ENCODE data around the gene DAPK1. TPM values are rescaled to one million over a fixed set of nuclear protein-coding genes. Genes with fewer than 3 reads are reported as not detected.

The DAPK1 gene
- total RNA-seq, 2 donors from 2014 or later, result 28.9 to 37.8 TPM

DNA sequence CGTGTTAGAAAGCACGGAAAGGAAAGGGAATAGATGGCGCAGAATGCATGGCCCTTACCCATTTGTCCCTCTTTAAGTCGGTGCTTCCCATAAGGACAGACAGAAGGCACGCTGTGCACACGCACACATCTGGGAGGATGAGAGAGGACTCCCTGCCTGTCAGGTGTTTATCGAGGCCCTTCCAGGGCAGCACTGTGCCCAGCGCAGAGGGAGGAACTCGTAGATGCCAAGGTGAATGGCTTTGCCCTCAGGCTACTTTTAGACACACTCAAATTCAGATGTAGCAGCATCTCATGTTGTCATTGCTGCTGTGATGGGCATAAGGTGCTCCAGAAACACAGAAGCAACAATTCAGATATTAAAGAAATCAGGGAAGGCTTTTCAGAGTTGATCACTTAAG is 158.1 kb downstream of the DAPK1 start:
- H3K36me3 Mint-ChIP-seq (ENCODE audit: insufficient read depth in 2 of 2), result peaks cover 0 to 2% of the 10 kb centered on the region in 2 donors
- H3K4me1 Mint-ChIP-seq (ENCODE audit: low read depth), result peaks cover 4% of the 10 kb centered on the region
- H3K4me3 Mint-ChIP-seq, result no peak overlapping the region
- no peaks in the 10 kb centered on the region for H3K27me3 Mint-ChIP-seq (ENCODE audit: low read depth)
- ATAC-seq (replicated peaks in 1 of 2), result no peak
- no peaks in the 10 kb centered on the region for H3K9me3 Mint-ChIP-seq
- DNase-seq, result no peak
- no peak overlapping the region for H3K27ac Mint-ChIP-seq

DNA sequence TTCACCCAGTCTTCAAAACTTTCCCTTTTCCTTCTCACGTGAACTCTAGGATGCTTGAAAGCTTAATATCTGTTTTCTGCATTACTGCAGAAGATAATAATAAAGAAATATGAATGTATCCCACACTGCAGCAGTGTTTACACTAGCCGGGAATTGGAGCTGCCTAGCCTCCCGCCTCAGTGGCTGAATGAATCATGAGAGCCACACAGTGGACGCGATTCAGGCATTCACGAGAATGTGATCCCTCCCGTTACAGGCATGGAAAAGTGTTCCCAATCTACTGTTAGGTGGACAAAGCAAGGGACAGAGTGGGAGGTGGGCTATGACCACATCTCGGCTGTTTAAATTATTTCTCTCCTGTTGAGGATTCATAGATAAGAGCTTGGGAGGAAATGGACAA is 158.8 kb downstream of the DAPK1 start:
- Mint-ChIP-seq H3K27ac (no peak overlapping the region), H3K4me3 (no peak overlapping the region), H3K4me1 (ENCODE audit: low read depth) (peaks cover 11% of the 10 kb centered on the region), H3K9me3 (no peaks in the 10 kb centered on the region), H3K36me3 (ENCODE audit: insufficient read depth in 2 of 2) (peaks cover 0 to 3% of the 10 kb centered on the region in 2 donors), H3K27me3 (ENCODE audit: low read depth) (no peaks in the 10 kb centered on the region)
- ATAC-seq (replicated peaks in 1 of 2) (no peak), DNase-seq (no peak)

DNA sequence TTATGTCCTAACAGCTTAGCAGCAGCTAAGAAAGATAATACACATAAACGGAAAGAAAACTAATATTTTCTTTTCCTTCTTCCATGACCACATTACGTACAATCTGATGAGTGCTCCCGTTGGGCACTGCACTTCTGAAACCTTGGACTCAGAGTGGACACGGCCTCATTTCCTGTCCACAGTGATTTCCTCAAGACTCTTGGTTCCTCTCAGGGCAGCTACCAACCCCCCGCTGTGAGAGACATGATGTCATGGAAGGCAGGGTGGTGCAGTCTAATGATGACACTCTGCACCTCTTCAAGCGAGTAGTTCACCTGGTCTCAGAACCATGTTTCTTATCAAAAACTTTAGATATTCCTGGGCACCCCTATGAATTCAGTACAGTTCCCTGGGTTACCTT is 159.5 kb downstream of the DAPK1 start:
- DNase-seq (no peak), ATAC-seq (replicated peaks in 1 of 2) (no peak)
- H3K4me1 Mint-ChIP-seq (ENCODE audit: low read depth), result peaks cover 18% of the 10 kb centered on the region
- no peak overlapping the region for H3K27ac Mint-ChIP-seq
- peaks cover 0 to 3% of the 10 kb centered on the region in 2 donors for H3K36me3 Mint-ChIP-seq (ENCODE audit: insufficient read depth in 2 of 2)
- no peaks in the 10 kb centered on the region for H3K27me3 Mint-ChIP-seq (ENCODE audit: low read depth)
- no peaks in the 10 kb centered on the region for H3K9me3 Mint-ChIP-seq
- H3K4me3 Mint-ChIP-seq, result no peak overlapping the region

DNA sequence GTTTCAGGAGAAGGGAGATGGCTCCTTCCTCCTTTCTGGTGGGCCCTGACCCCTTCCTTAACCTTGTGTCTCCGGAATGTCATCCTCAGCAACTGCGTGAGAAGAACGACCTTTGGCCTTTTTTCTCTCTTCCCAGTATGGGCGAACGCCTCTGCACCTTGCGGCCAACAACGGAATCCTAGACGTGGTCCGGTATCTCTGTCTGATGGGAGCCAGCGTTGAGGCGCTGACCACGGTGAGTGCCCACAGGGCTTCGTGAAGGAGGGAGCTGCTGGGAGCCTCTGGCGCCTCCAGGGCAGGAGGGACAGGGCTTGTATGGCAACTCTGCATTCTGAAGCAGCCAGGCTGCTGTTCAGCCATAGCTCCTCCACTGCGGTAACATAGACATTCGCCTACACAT is 160.2 kb downstream of the DAPK1 start:
- Mint-ChIP-seq H3K4me3 (no peak overlapping the region), H3K36me3 (ENCODE audit: insufficient read depth in 2 of 2) (peaks cover 0 to 3% of the 10 kb centered on the region in 2 donors), H3K27me3 (ENCODE audit: low read depth) (peaks cover 2% of the 10 kb centered on the region), H3K27ac (no peak overlapping the region), H3K4me1 (ENCODE audit: low read depth) (peaks cover 23% of the 10 kb centered on the region), H3K9me3 (peaks cover 0 to under 1% of the 10 kb centered on the region in 2 donors)
- DNase-seq (no peak), ATAC-seq (replicated peaks in 1 of 2) (no peak)

DNA sequence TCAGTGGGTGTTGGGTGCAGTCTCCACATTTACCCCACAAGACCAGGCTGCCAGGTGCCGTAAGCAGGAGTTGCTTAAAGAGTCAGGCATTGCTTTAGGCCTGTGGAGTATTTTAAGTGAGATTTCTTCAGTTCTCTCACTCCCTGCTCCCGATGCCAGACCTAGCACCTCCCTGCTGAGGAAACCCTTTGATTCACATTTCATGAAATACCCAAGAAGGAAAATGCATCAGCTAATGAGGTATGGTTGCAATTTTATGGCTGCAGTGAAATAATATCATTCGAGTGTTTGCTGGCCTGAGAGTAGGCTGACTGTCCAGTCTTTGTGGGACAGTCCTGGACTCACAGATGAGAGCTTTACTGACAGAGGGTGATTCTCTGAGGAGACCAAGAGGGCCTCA is 160.8 kb downstream of the DAPK1 start:
- Mint-ChIP-seq H3K27me3 (ENCODE audit: low read depth) (peaks cover 6% of the 10 kb centered on the region), H3K27ac (no peak overlapping the region), H3K36me3 (ENCODE audit: insufficient read depth in 2 of 2) (peaks cover 0 to 1% of the 10 kb centered on the region in 2 donors), H3K9me3 (peaks cover 0 to 2% of the 10 kb centered on the region in 2 donors), H3K4me1 (ENCODE audit: low read depth) (peaks cover 25% of the 10 kb centered on the region), H3K4me3 (no peak overlapping the region)
- DNase-seq, result no peak
- ATAC-seq (replicated peaks in 1 of 2), result no peak

DNA sequence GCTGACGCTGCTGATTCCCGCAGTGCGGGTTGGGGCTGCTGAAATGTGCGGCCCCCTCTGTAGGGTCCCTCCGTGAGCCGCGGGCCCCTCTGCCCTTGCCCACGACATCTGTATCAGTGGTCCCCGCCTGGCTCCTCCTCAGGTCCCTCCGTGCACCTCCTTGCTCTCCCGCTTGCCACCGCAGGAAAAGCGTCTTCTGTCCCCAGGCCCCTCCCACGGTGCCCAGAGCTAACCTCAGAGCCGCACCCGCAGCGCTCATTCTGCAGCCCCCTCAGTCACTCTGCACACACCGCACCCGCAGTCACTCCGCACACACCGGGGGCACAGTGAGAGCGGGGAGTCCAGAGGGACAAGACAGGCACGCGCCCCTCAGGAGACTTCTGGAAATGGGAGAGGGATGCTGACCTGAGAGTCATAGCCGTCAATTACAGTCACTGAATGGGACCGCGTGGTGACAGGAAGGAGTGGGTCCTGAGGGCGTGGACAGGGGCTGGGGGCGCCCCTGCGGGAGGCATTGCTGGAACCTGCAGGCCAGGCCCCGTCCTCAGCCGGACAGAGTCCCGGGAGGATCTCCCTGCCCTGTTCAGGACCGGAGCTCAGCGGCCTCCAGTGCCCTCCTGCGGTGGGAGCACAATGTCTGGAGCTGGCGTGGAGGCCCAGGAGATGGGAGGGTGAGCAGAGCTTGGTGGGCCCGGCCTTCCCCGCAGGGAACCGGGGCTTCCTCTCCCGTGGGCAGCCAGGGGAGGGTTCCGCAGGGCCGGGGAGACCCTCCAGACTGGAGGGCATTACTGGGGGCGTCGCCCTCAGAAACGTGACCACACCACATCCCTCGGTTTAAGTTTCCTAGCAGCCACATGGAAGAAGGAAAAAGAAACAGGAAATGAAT is 162.1 kb downstream of the DAPK1 start:
- DNase-seq, result no peak
- H3K4me3 Mint-ChIP-seq, result no peak overlapping the region
- ATAC-seq (replicated peaks in 1 of 2), result no peak
- H3K4me1 Mint-ChIP-seq (ENCODE audit: low read depth), result peaks cover 25% of the 10 kb centered on the region
- peaks cover 0 to 2% of the 10 kb centered on the region in 2 donors for H3K9me3 Mint-ChIP-seq
- peaks cover 0 to 1% of the 10 kb centered on the region in 2 donors for H3K36me3 Mint-ChIP-seq (ENCODE audit: insufficient read depth in 2 of 2)
- H3K27ac Mint-ChIP-seq, result no peak overlapping the region
- peaks cover 6% of the 10 kb centered on the region for H3K27me3 Mint-ChIP-seq (ENCODE audit: low read depth)

DNA sequence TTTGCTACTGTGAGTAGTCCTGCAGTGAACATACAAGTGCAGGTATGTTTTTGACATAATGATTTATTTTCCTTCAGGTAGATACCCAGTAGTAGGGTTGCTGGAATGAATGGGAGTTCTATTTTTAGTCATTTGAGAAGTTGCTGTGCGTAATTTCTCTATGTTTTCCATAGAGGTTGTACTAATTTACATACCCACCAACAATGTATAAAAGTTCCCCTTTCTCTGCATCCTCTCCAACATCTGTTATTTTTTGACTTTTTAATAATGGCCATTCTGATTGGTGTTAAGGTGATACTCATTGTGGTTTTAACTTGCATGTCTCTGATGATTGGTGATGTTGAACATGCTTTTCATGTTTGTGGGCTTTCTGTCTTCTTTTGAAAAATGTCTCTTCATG is 163.6 kb downstream of the DAPK1 start:
- no peak overlapping the region for H3K27ac Mint-ChIP-seq
- peaks cover 6% of the 10 kb centered on the region for H3K27me3 Mint-ChIP-seq (ENCODE audit: low read depth)
- peak; percentile 41 to 67 for ATAC-seq (replicated peaks in 1 of 2)
- DNase-seq, result no peak
- peaks cover 25% of the 10 kb centered on the region for H3K4me1 Mint-ChIP-seq (ENCODE audit: low read depth)
- H3K9me3 Mint-ChIP-seq, result peaks cover 0 to 2% of the 10 kb centered on the region in 2 donors
- H3K4me3 Mint-ChIP-seq, result no peak overlapping the region
- H3K36me3 Mint-ChIP-seq (ENCODE audit: insufficient read depth in 2 of 2), result peaks cover 0 to 1% of the 10 kb centered on the region in 2 donors

DNA sequence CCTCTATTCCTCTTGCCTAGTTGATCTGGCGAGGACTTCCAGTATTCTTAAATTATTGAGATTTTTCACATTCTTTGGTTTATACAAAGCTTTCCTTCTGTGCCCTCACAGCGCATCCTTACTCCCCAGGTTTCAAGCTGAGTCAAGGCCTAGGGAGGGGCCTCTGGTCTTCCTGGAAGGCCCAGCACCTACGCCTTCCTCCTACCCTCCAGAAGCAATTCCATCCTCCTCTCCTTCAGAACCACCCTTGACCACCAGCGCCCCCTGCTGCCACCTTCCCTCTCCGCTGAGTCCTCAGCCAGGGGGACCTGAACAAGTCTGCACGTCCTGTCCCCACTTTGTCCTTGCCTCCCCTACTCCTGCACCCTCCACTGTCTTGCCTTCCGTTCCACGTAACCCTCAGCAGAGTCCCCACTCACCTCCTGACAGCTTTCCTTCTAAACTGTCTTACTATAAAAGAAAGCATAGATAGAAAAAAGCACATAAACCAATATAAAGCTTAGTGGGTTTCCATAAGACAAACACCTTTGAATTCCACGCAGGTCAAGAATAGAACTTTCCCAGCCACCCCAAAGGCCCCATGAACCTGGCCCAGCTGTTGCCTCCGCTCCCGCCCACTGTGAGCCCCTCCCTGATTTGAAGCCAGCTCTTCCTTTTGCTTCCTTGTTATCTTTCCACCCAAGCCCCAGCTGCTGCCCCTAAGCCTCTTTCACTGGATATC is 165.3 kb downstream of the DAPK1 start:
- Mint-ChIP-seq H3K4me3 (no peak overlapping the region), H3K27me3 (ENCODE audit: low read depth) (peaks cover 6% of the 10 kb centered on the region), H3K9me3 (peaks cover 0 to 4% of the 10 kb centered on the region in 2 donors), H3K27ac (no peak overlapping the region), H3K36me3 (ENCODE audit: insufficient read depth in 2 of 2) (peaks cover 6 to 7% of the 10 kb centered on the region in 2 donors), H3K4me1 (ENCODE audit: low read depth) (peaks cover 25% of the 10 kb centered on the region)
- ATAC-seq (replicated peaks in 1 of 2), result peak; percentile 40 to 54
- peak; percentile 74 to 76 for DNase-seq

DNA sequence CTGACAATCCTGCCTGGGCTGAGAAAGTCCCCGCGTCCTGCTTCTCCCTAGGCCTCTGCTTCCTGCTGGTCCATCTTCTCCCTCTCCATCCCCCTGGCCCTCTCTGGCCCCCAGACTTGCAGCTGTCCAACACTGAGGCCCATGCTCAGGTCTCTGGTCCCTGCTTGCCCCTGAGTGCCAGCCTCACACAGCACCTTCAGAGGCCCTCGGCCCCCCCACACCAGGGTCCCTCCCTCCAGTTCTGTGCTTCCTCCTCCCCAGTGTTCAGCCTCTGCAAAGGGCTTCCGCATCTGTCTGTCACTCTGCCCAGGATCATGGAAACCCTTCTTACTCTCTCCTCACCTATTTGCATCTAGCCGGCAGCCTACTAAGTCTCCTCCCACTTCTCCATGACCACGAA is 165.9 kb downstream of the DAPK1 start:
- ATAC-seq (replicated peaks in 1 of 2), result no peak
- H3K27me3 Mint-ChIP-seq (ENCODE audit: low read depth), result peaks cover 6% of the 10 kb centered on the region
- H3K9me3 Mint-ChIP-seq, result peaks cover 0 to 4% of the 10 kb centered on the region in 2 donors
- H3K4me1 Mint-ChIP-seq (ENCODE audit: low read depth), result peaks cover 25% of the 10 kb centered on the region
- DNase-seq, result no peak
- H3K4me3 Mint-ChIP-seq, result no peak overlapping the region
- peaks cover 6 to 7% of the 10 kb centered on the region in 2 donors for H3K36me3 Mint-ChIP-seq (ENCODE audit: insufficient read depth in 2 of 2)
- no peak overlapping the region for H3K27ac Mint-ChIP-seq

DNA sequence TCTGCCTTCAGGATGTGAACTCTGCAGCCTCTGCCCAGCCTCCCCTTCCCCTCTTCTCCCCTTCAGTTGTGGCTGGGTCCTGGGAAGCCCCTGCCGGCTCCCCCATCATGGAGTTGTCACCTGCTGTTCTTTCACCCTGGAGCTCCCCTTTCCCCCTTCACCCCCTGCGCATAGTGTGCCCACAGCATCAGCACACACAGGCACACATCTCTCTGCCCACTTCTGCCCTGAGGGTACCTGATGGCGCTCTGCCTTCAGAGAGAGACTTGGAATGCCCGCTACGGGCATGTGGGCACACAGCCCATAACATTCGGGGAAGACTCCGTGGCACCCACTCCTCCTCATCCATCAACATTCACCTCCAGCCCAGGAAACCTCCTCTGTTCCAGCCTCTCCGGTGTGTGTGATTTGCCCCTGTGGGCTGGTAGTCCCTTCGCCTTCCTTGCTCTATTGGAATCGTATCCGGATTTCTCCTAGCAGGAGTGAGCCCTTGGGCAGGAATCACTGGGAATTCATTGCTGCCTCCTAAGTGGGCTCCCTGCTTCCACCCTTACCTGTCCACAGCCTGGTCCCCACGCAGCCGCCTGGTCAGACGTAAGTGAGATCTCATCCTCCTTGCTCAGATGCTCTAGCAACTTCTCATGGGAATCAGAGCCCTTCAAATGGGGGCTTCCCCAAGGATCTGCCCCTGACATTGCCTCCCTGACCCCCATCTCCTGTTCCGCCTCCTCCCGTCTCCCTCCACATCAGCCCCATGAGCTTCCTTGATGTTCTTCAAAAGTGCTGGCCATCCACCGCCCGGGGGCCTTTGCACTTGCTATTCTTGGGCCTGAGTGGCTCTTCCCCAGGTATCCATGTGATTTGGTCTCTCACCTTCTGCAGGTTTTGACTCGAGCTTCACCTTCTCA is 166.7 kb downstream of the DAPK1 start:
- peaks cover 6% of the 10 kb centered on the region for H3K27me3 Mint-ChIP-seq (ENCODE audit: low read depth)

DNA sequence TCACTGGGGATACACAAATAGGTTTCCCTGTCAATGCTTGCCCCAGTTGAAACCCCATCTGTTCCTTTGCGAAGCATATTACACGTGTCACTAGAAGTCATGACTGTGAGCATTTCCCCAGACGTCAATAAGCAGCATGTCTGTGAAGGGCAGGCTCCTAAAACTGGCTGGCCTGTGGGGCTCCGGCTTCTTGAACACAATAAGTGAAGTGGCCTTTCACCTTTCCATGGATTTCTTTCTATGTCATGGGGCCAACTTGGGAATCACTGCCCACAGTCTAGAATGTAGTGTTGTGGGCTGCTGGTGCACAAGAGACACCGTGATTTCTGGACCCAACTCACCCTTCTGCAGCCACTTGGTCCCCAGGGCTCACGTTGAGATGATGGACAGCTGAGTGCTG is 167.8 kb downstream of the DAPK1 start:
- Mint-ChIP-seq H3K36me3 (ENCODE audit: insufficient read depth in 2 of 2) (peaks cover 6 to 7% of the 10 kb centered on the region in 2 donors), H3K27me3 (ENCODE audit: low read depth) (peaks cover 6% of the 10 kb centered on the region), H3K4me3 (no peak overlapping the region), H3K4me1 (ENCODE audit: low read depth) (peaks cover 24% of the 10 kb centered on the region), H3K27ac (no peak overlapping the region), H3K9me3 (peaks cover 0 to 4% of the 10 kb centered on the region in 2 donors)
- ATAC-seq (replicated peaks in 1 of 2), result no peak
- DNase-seq, result no peak

More for the DNA sequence above, 166.7 kb downstream of the DAPK1 start:
- no peak overlapping the region for H3K27ac Mint-ChIP-seq
- DNase-seq, result no peak
- no peak for ATAC-seq (replicated peaks in 1 of 2)
- peaks cover 0 to 4% of the 10 kb centered on the region in 2 donors for H3K9me3 Mint-ChIP-seq
- H3K4me3 Mint-ChIP-seq, result no peak overlapping the region
- peaks cover 25% of the 10 kb centered on the region for H3K4me1 Mint-ChIP-seq (ENCODE audit: low read depth)
- peaks cover 6 to 7% of the 10 kb centered on the region in 2 donors for H3K36me3 Mint-ChIP-seq (ENCODE audit: insufficient read depth in 2 of 2)

DNA sequence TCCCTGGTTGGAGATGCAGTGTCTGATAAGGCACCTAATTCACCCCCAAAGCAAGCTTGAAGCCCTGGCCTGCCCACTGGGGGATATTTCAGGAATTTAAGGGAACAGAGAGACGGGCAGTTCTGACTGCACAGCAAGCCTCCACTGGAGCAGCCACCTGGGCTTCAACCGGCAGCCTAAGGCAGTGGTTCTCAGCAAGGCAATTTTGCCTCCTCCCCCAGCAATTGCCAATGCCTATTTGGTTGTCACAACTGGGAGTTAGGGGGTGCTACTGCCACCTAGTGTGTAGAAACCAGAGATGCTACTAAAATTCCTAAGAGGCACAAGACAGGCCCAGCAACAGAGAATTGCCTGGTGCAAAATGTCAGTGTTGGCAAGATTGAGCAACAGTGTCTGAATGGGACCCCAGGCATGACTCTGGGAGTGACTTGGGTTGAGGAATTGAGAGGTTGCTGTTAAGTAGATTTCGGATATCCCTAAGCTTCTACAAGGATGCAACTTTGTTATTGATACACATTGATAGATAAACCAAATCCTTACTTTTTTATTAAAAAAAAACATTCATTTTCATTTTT is 169.6 kb downstream of the DAPK1 start:
- ATAC-seq (replicated peaks in 1 of 2) (no peak), DNase-seq (peak in 1 of 2 donors; percentile 3)
- H3K4me1 Mint-ChIP-seq (ENCODE audit: low read depth), result peaks cover 6% of the 10 kb centered on the region
- H3K36me3 Mint-ChIP-seq (ENCODE audit: insufficient read depth in 2 of 2), result peaks cover 5 to 6% of the 10 kb centered on the region in 2 donors
- peaks cover 6% of the 10 kb centered on the region for H3K27me3 Mint-ChIP-seq (ENCODE audit: low read depth)
- H3K9me3 Mint-ChIP-seq, result peaks cover 0 to 4% of the 10 kb centered on the region in 2 donors
- H3K27ac Mint-ChIP-seq, result no peak overlapping the region
- no peak overlapping the region for H3K4me3 Mint-ChIP-seq
